SU-DHL-6 (cell line): ENCODE measurements around the gene FRAS1.

Source experiments
- H2AFZ ChIP-seq: fragments of 200-600 bp; sonication (generic); 2 replicates; pipeline ENCODE4 v1.6.1; 2014; ENCODE audit warnings: low read depth, mild to moderate bottlenecking, moderate library complexity, mixed read lengths, antibody characterized with exemption, low read length; ENCODE audit not compliant: severe bottlenecking
- H3F3A ChIP-seq: fragments of 200-600 bp; shearing (Covaris generic); 2 replicates; pipeline ENCODE4 v1.6.0; 2016; ENCODE audit warnings: antibody characterized with exemption, mild to moderate bottlenecking; ENCODE audit not compliant: insufficient read depth
- H3K27ac ChIP-seq: fragments of 200-600 bp; sonication (generic); 2 replicates; pipeline ENCODE4 v1.5.1; 2016; ENCODE audit warnings: low read depth, mild to moderate bottlenecking, low read length, moderate library complexity, mixed read lengths
- H3K27me3 ChIP-seq: fragments of 200-600 bp; sonication (generic), shearing (Covaris generic); 2 replicates; pipeline ENCODE4 v1.6.0; 2014; ENCODE audit warnings: mild to moderate bottlenecking, low read length
- H3K36me3 ChIP-seq: fragments of 200-600 bp; sonication (generic); 2 replicates; pipeline ENCODE4 v1.6.1; 2014; ENCODE audit warnings: mild to moderate bottlenecking, low read length, mixed read lengths
- H3K4me2 ChIP-seq: fragments of 300-600, 200-600 bp; shearing (Covaris generic), sonication (generic); 2 replicates; pipeline ENCODE4 v1.6.0; 2014; ENCODE audit warnings: low read length, low read depth, mild to moderate bottlenecking; ENCODE audit not compliant: poor library complexity, severe bottlenecking
- H3K4me3 ChIP-seq: fragments of 200-600 bp; sonication (generic); 2 replicates; pipeline ENCODE4 v1.5.1; 2014; ENCODE audit warnings: antibody characterized with exemption, low read length, mild to moderate bottlenecking, mixed read lengths; ENCODE audit not compliant: insufficient read depth, poor library complexity, severe bottlenecking
- H3K79me2 ChIP-seq: fragments of 200-600 bp; sonication (generic); 2 replicates; pipeline ENCODE4 v1.6.1; 2014; ENCODE audit warnings: mild to moderate bottlenecking, low read length, moderate library complexity; ENCODE audit not compliant: insufficient read depth
- H3K9ac ChIP-seq: fragments of 200-600 bp; sonication (generic); 2 replicates; pipeline ENCODE4 v1.7.0; 2014; ENCODE audit warnings: mild to moderate bottlenecking, low read length
- H3K9me2 ChIP-seq: fragments of 200-600 bp; sonication (generic); replicated peaks from 2 replicates; pipeline ENCODE4 v1.6.1; 2014; ENCODE audit warnings: low read length; ENCODE audit not compliant: insufficient read depth
- H3K9me3 ChIP-seq: fragments of 200-600 bp; sonication (generic); 2 replicates; pipeline ENCODE4 v1.6.1; 2014; ENCODE audit warnings: low read length, mixed read lengths; ENCODE audit not compliant: insufficient read depth
- H4K20me1 ChIP-seq: fragments of 200-600 bp; sonication (generic); 2 replicates; pipeline ENCODE4 v1.6.1; 2014; ENCODE audit warnings: low read depth, mild to moderate bottlenecking, antibody characterized with exemption, low read length, moderate library complexity, mixed read lengths
- EZH2phosphoT487 ChIP-seq: fragments of 200-600 bp; sonication (generic), shearing (Covaris generic); conservative IDR thresholded peaks from 2 replicates; pipeline ENCODE4 v1.6.1; 2018; ENCODE audit warnings: mild to moderate bottlenecking, antibody characterized with exemption, low read length, moderate library complexity, mixed read lengths
- TF ChIP-seq, protein P1 (sequence below): fragments of 200-600 bp; sonication (generic); IDR thresholded peaks from one replicate; pipeline ENCODE4 v1.5.1; 2017; ENCODE audit warnings: antibody characterized with exemption, mild to moderate bottlenecking, low read length, moderate library complexity; ENCODE audit not compliant: insufficient read depth, poor library complexity, severe bottlenecking

The FRAS1 gene

GRCh38 chr4:78308517-78308916, 251.4 kb downstream of the FRAS1 start:
- no peak for TF ChIP-seq EZH2phosphoT487
- TF ChIP-seq, protein P1, sequence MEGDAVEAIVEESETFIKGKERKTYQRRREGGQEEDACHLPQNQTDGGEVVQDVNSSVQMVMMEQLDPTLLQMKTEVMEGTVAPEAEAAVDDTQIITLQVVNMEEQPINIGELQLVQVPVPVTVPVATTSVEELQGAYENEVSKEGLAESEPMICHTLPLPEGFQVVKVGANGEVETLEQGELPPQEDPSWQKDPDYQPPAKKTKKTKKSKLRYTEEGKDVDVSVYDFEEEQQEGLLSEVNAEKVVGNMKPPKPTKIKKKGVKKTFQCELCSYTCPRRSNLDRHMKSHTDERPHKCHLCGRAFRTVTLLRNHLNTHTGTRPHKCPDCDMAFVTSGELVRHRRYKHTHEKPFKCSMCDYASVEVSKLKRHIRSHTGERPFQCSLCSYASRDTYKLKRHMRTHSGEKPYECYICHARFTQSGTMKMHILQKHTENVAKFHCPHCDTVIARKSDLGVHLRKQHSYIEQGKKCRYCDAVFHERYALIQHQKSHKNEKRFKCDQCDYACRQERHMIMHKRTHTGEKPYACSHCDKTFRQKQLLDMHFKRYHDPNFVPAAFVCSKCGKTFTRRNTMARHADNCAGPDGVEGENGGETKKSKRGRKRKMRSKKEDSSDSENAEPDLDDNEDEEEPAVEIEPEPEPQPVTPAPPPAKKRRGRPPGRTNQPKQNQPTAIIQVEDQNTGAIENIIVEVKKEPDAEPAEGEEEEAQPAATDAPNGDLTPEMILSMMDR: no peak
- Histone ChIP-seq H3K36me3 (no peaks in the 10 kb centered on the region), H3K9ac (no peak overlapping the region), H3K9me3 (no peaks in the 10 kb centered on the region), H3F3A (no peaks in the 10 kb centered on the region), H3K79me2 (no peaks in the 10 kb centered on the region), H3K27ac (no peak overlapping the region), H3K27me3 (no peaks in the 10 kb centered on the region), H3K4me2 (no peak overlapping the region), H2AFZ (no peak overlapping the region), H3K4me3 (no peak overlapping the region), H3K9me2 (no peaks in the 10 kb centered on the region), H4K20me1 (no peaks in the 10 kb centered on the region)

DNA sequence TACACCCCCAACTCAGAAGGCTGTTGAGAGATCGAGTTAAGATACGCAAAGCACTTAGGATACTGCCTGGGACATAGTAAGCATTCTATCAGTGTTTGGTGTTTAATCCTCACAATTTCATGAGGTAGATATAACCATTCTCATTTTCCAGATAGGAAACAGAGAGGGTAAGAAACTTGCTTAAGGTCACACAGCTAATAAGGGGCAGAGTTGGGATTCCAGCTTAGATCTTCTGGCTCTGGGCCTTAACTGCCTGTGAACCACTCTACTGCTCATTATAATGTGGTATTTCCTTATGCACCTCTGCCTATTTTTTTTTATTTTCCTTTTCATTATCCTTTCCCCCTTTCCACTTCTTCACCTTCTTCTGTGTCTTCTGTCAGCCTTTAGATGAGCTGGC, 252.2 kb downstream of the FRAS1 start:
- no peaks in the 10 kb centered on the region for H3K27me3 ChIP-seq
- H3K79me2 ChIP-seq: no peaks in the 10 kb centered on the region
- H3F3A ChIP-seq: no peaks in the 10 kb centered on the region
- H2AFZ ChIP-seq: no peak overlapping the region
- no peaks in the 10 kb centered on the region for H3K9me2 ChIP-seq
- no peak overlapping the region for H3K4me2 ChIP-seq
- H3K9me3 ChIP-seq: no peaks in the 10 kb centered on the region
- no peak for TF ChIP-seq EZH2phosphoT487
- TF ChIP-seq, protein P1: no peak
- H3K9ac ChIP-seq: no peak overlapping the region
- H3K27ac ChIP-seq: no peak overlapping the region
- H3K4me3 ChIP-seq: no peak overlapping the region
- H3K36me3 ChIP-seq: no peaks in the 10 kb centered on the region
- no peaks in the 10 kb centered on the region for H4K20me1 ChIP-seq

DNA sequence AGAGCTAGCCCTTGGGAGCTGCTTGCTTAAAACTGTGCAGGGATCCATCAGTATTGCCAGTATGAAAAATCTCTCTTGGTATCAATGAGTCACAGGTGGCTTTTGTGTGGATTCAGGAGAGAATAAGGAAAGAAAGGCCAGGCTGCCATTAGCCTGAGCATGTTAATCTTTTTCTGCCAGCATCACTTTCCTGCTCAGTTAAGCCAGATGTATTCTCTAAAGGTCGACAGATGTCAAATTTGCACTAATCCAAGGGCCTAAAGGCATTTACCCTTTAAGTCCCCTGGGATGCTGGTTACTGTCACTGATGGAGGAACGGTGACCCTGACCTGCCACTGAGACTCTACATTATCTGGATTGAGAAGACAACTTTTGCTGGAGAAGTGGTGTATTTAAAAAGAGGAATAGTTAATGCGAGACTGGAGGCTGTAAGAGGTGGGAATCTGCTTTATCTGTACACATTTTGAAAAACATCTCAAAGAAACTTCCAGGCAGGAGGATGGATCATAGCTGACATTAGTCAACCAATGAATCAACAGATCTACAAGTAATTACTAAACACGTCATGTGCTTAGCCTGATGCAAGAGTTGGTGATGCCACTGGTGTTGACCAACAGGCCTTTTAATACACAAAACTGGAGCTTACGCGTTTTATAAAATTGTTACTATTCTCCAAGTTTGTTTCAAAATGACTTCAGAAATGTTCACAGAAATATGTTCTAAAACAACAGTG, 253.1 kb downstream of the FRAS1 start:
- Histone ChIP-seq H3K9me3 (no peaks in the 10 kb centered on the region), H4K20me1 (no peaks in the 10 kb centered on the region), H3K27ac (no peak overlapping the region), H3K4me2 (no peak overlapping the region), H3K36me3 (no peaks in the 10 kb centered on the region), H3K27me3 (no peaks in the 10 kb centered on the region), H3K79me2 (no peaks in the 10 kb centered on the region), H3K9me2 (no peaks in the 10 kb centered on the region), H3K9ac (no peak overlapping the region), H3F3A (no peaks in the 10 kb centered on the region), H3K4me3 (no peak overlapping the region), H2AFZ (no peak overlapping the region)
- TF ChIP-seq, protein P1: no peak
- TF ChIP-seq EZH2phosphoT487: no peak
